Activated naive CD4-positive, alpha-beta T cell treated with anti-CD3 and anti-CD28 coated beads, Interleukin-2, amount 50 U/mL, for 24 hours (primary cell): ENCODE results near the gene NEDD4L.
"Not testable (repeated sequence)": the region's sequence is repeated elsewhere in the genome, so short reads cannot be mapped to it uniquely, and the experiment has no call there.

Source experiments
- H3K27ac Mint-ChIP-seq: one replicate; pipeline ENCODE4 v1.8.0; 2021; ENCODE audit warnings: mild to moderate bottlenecking, mixed read lengths
- H3K27me3 Mint-ChIP-seq: one replicate; pipeline ENCODE4 v1.8.0; 2021; ENCODE audit warnings: mixed read lengths
- H3K36me3 Mint-ChIP-seq: one replicate; pipeline ENCODE4 v1.8.0; 2021; ENCODE audit warnings: mixed read lengths
- H3K4me1 Mint-ChIP-seq: one replicate; pipeline ENCODE4 v1.8.0; 2021; ENCODE audit warnings: mixed read lengths
- H3K4me3 Mint-ChIP-seq: one replicate; pipeline ENCODE4 v1.8.0; 2021; ENCODE audit warnings: mild to moderate bottlenecking, mixed read lengths
- H3K9me3 Mint-ChIP-seq: one replicate; pipeline ENCODE4 v1.8.0; 2021; ENCODE audit warnings: mixed read lengths

The NEDD4L gene

GRCh38 chr18:58275176-58275575, 231.2 kb downstream of the NEDD4L start:
- Mint-ChIP-seq H3K27me3 (no peaks in the 10 kb centered on the region), H3K36me3 (no peaks in the 10 kb centered on the region), H3K27ac (no peak overlapping the region), H3K4me1 (peaks cover 20% of the 10 kb centered on the region), H3K9me3 (no peaks in the 10 kb centered on the region), H3K4me3 (no peak overlapping the region)

GRCh38 chr18:58276789-58277739, 233.0 kb downstream of the NEDD4L start:
- Mint-ChIP-seq H3K36me3 (no peaks in the 10 kb centered on the region), H3K27ac (no peak overlapping the region), H3K9me3 (no peaks in the 10 kb centered on the region), H3K27me3 (no peaks in the 10 kb centered on the region), H3K4me3 (no peak overlapping the region), H3K4me1 (peaks cover 16% of the 10 kb centered on the region)

GRCh38 chr18:58279504-58280175, 235.6 kb downstream of the NEDD4L start:
- no peak overlapping the region for H3K27ac Mint-ChIP-seq
- H3K4me1 Mint-ChIP-seq, result no peaks in the 10 kb centered on the region

GRCh38 chr18:58280191-58280590, 236.2 kb downstream of the NEDD4L start:
- Mint-ChIP-seq H3K36me3 (no peaks in the 10 kb centered on the region), H3K9me3 (no peaks in the 10 kb centered on the region), H3K27me3 (no peaks in the 10 kb centered on the region), H3K27ac (no peak overlapping the region), H3K4me3 (no peak overlapping the region), H3K4me1 (no peaks in the 10 kb centered on the region)

More at GRCh38 chr18:58279504-58280175, 235.6 kb downstream of the NEDD4L start:
- H3K27me3 Mint-ChIP-seq, result no peaks in the 10 kb centered on the region
- H3K9me3 Mint-ChIP-seq, result no peaks in the 10 kb centered on the region
- no peaks in the 10 kb centered on the region for H3K36me3 Mint-ChIP-seq
- H3K4me3 Mint-ChIP-seq, result no peak overlapping the region

GRCh38 chr18:58282872-58283271, 238.8 kb downstream of the NEDD4L start:
- H3K27me3 Mint-ChIP-seq, H3K9me3 Mint-ChIP-seq, H3K4me3 Mint-ChIP-seq, H3K27ac Mint-ChIP-seq, H3K4me1 Mint-ChIP-seq, H3K36me3 Mint-ChIP-seq: not testable (repeated sequence)

- Mint-ChIP-seq H3K27ac (no peak overlapping the region), H3K4me1 (no peaks in the 10 kb centered on the region), H3K9me3 (no peaks in the 10 kb centered on the region), H3K36me3 (no peaks in the 10 kb centered on the region), H3K27me3 (no peaks in the 10 kb centered on the region), H3K4me3 (no peak overlapping the region)
Observed at GRCh38 chr18:58284699-58285448, 240.8 kb downstream of the NEDD4L start.

- H3K4me3 Mint-ChIP-seq, result no peak overlapping the region
- no peaks in the 10 kb centered on the region for H3K27me3 Mint-ChIP-seq
- H3K36me3 Mint-ChIP-seq, result no peaks in the 10 kb centered on the region
- no peak overlapping the region for H3K27ac Mint-ChIP-seq
- no peaks in the 10 kb centered on the region for H3K9me3 Mint-ChIP-seq
- no peaks in the 10 kb centered on the region for H3K4me1 Mint-ChIP-seq
Observed at GRCh38 chr18:58285449-58286130, 241.6 kb downstream of the NEDD4L start.

GRCh38 chr18:58286632-58287352, 242.8 kb downstream of the NEDD4L start:
- Mint-ChIP-seq H3K4me3 (no peak overlapping the region), H3K4me1 (no peaks in the 10 kb centered on the region), H3K27ac (no peak overlapping the region), H3K9me3 (no peaks in the 10 kb centered on the region), H3K36me3 (no peaks in the 10 kb centered on the region), H3K27me3 (no peaks in the 10 kb centered on the region)

GRCh38 chr18:58287353-58288274, 243.6 kb downstream of the NEDD4L start:
- no peaks in the 10 kb centered on the region for H3K4me1 Mint-ChIP-seq
- no peak overlapping the region for H3K4me3 Mint-ChIP-seq
- H3K9me3 Mint-ChIP-seq, result no peaks in the 10 kb centered on the region
- peaks cover 1% of the 10 kb centered on the region for H3K36me3 Mint-ChIP-seq
- H3K27me3 Mint-ChIP-seq, result no peaks in the 10 kb centered on the region
- H3K27ac Mint-ChIP-seq, result no peak overlapping the region

GRCh38 chr18:58288921-58289797, 245.1 kb downstream of the NEDD4L start:
- H3K9me3 Mint-ChIP-seq, result no peaks in the 10 kb centered on the region
- H3K36me3 Mint-ChIP-seq, result peaks cover 1% of the 10 kb centered on the region
- no peaks in the 10 kb centered on the region for H3K27me3 Mint-ChIP-seq
- H3K27ac Mint-ChIP-seq, result no peak overlapping the region
- H3K4me3 Mint-ChIP-seq, result no peak overlapping the region
- no peaks in the 10 kb centered on the region for H3K4me1 Mint-ChIP-seq

- Mint-ChIP-seq H3K9me3 (no peaks in the 10 kb centered on the region), H3K4me1 (no peaks in the 10 kb centered on the region)
Observed at GRCh38 chr18:58290116-58290695, 246.2 kb downstream of the NEDD4L start.

GRCh38 chr18:58291131-58291530, 247.1 kb downstream of the NEDD4L start:
- Mint-ChIP-seq H3K4me1 (no peaks in the 10 kb centered on the region), H3K36me3 (peaks cover 1% of the 10 kb centered on the region), H3K27me3 (no peaks in the 10 kb centered on the region), H3K9me3 (no peaks in the 10 kb centered on the region), H3K27ac (no peak overlapping the region), H3K4me3 (no peak overlapping the region)

More at GRCh38 chr18:58290116-58290695, 246.2 kb downstream of the NEDD4L start:
- H3K4me3 Mint-ChIP-seq, result no peak overlapping the region
- no peaks in the 10 kb centered on the region for H3K27me3 Mint-ChIP-seq
- no peak overlapping the region for H3K27ac Mint-ChIP-seq
- H3K36me3 Mint-ChIP-seq, result peaks cover 1% of the 10 kb centered on the region

- no peaks in the 10 kb centered on the region for H3K9me3 Mint-ChIP-seq
- no peaks in the 10 kb centered on the region for H3K4me1 Mint-ChIP-seq
- H3K27me3 Mint-ChIP-seq, result no peaks in the 10 kb centered on the region
- no peak overlapping the region for H3K27ac Mint-ChIP-seq
- H3K4me3 Mint-ChIP-seq, result no peak overlapping the region
- H3K36me3 Mint-ChIP-seq, result peaks cover 1% of the 10 kb centered on the region
Observed at GRCh38 chr18:58292638-58293037, 248.6 kb downstream of the NEDD4L start.
